GM20431 (cell line): ENCODE measurements around the gene BPIFA1.

Experiments
- in situ Hi-C: fragments of 300-500 bp; cut with MseI, MboI; formaldehyde crosslinking; loops from one replicate; pipeline ENCODE4 v1.15.0; 2020; ENCODE audit warnings: low sequenced_read_pairs; ENCODE audit not compliant: unreplicated experiment

Gene BPIFA1

DNA sequence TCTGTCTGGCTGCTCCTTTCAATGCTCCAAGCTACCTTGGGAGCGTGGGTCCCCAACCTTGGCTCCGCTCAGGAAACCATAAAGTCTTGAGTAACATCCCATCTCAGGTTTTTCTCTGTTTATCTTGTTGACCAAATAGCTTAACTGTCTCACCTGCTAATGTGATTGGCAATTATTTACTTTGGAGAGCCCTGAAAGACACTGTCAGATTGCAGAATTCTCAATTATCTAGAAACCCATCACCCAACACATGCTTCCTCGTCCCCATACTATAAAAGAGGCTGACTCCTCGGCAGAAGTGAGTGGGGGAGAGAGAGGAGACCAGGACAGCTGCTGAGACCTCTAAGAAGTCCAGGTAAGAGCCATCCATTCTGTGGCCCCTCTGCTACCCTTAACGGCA is at the start of gene BPIFA1:
BPIFA1 (plus strand) TSS at position 301 of the 400 bp plus-strand sequence. CDS start 1,716 bp downstream, outside the sequence.
- in situ Hi-C loops, result no loop called here

DNA sequence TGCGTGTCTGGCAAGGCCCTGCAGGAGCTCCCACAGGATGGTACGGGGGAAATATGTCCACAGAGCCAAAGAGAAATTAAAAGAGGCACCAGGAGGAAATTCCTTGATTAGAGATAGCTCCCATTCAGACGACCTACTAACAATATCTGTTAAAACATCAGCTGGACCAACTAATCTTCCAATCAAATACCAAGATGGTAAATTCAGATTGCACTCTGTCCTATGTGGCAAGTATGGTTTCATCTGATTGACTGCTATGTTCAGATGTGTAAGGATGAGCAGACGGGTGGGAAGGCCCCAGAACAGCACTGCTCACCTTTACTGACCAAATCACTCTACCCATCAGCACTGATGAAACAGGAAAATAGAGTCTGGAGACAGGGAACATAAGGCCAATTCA is 48.3 kb upstream of the BPIFA1 start:
- in situ Hi-C loops, result no loop called here

DNA sequence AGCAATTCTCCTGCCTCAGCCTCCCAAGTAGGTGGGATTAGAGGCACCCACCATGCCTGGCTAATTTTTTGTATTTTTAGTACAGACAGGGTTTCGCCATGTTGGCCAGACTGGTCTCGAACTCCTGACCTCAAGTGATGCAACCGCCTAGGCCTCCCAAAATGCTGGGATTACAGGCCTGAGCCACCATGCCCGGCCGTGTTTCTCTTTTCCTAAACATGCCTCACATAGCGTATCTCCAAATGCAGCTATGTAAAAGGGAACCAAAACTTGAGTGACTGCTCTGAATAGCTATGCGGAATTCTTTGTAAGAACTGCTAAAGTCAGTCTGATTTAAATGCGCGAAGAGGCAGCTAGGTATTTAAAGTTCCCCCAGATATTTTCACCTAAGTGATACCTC is 47.4 kb upstream of the BPIFA1 start:
- in situ Hi-C loops, result no loop called here

DNA sequence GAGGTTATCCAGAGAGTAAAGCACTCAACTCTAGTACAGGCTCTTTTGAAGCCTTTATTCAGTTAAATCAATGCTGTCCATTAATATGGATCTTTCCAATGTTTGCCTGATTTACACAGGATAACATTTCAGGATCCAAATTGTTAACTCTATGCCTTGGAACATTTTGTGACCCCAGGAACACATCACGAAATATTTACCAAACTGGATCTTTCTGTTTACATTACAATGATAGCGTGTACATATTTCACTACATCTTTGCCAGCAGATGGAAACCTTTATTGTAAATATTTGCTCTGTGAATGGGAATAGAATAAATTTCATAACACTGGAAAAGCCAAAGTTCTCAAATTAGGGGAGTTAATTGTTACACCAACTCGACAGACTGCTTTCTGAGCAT is 44.3 kb upstream of the BPIFA1 start:
- in situ Hi-C loops, result no loop called here

DNA sequence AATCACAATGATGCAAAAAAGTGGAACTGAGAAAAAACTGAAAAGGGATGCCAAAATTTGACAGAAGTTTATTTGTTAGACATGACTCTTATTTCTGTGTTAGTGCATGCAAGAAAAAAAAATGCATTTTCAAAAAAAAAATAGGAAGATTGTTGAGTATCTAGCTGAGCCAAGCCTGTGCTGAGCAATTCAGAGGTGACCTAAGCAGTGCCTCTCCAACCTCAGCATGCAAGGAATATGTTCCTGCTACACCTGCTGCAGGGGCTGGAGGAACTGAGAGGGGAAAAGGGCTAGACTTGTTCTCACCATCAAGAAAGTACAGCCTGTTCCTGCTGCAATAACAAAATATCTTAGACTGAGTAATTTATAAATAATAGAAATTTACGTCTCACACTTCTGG is 43.8 kb upstream of the BPIFA1 start:
- in situ Hi-C loops, result no loop called here

DNA sequence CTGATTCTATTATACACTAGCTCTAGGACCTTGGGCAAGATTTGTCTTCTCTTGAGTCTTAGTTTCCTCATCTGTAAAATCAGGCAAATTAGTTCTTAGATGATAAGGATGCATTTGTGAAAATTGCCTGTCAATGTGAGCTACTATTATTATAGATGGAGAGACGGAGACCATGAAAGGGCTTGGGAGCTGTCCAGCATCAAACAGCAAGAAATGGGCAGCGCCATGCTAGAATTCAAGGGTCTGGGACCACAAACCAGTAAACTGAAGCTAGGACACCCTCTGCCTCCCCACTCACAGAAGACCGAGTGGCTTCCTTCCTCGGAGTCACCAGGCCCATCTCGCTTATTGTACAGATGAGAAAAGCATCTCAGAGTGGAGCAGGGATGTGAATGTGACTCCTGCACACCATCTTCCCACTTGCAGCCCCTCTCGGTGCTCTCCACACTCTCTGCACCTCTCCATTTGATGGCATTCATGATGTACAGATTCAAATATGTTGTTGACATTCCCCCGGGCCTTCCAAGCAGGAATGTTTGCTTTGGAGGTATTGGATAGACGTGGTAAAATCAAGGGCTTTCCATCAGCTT is 42.8 kb upstream of the BPIFA1 start:
- in situ Hi-C loops, result no loop called here

DNA sequence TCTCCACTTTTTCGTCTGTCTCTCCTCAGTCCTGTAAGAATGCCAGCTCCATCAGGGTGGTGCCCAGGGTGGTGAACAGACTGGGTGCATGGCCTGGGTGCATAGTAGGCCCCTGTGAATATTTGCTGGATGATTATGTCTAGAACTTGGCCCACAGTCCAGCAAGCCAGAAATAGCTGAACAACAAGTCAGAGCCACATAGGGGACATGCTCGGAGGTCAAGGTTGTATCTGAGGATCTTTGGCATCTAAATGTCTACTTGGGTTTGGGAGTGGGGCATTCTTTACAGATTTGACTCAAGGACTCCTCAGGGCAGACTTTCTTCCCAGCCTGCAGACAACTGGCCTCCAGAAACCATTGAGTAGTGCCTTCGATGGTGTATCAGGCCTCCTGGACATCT is 36.8 kb upstream of the BPIFA1 start:
- in situ Hi-C loops, result no loop called here

DNA sequence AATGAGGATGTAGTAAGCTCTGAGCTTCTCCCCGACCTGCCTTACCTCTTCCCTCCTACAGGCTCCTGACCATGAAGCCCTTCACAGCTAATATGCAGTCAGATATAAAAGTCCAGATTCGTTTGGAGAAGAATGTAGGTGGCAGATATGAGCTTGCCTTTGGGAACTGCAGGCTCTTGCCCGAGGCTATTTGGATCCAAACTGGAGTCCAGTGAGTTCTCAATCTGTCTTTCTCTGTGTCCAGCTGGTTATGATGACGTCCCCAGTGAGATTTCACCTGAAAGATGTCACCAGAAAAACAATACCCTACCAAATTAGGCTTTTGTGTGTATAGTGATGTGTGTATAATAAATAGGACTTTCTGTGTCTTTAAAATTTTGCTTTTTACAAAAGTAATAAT is 33.3 kb upstream of the BPIFA1 start:
- in situ Hi-C loops, result no loop called here

DNA sequence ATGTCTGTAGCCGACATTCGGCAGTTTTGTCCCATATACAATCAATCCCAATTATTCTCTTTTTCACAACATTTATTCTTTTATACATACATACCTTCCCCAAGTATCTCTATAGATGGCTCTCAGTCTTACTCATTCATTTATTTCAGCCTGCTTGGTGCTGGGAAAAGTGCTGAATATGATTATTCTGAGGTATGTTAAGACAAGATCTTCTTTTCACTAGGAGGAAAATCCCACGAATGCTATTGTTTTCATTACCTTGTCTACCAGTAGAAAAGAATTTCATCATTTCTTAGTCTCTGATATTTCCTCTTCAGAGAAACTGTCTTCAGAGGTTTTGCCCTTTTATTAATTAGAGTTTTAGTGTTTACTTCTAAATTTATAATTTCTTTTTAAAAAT is 32.4 kb upstream of the BPIFA1 start:
- in situ Hi-C loops, result no loop called here

DNA sequence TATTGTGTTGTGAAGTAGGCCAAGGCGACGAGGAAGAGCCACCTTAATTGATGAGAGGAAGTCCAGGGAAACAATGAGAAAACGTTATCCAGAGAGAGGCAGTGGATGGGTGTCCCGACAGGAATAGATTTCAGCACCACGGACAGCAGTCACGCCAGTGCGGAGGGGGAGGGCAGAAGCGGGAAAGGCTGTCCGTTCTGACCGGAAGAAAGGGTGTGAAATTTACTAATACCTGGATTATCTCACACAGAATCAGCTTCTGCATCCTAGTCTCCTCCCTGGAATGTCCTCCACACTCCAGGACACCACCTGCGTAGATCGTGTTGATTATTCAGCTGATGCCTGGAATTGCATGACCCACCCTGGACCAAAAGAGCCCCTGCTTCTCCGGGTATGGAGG is 26.0 kb upstream of the BPIFA1 start:
- in situ Hi-C loops, result no loop called here

DNA sequence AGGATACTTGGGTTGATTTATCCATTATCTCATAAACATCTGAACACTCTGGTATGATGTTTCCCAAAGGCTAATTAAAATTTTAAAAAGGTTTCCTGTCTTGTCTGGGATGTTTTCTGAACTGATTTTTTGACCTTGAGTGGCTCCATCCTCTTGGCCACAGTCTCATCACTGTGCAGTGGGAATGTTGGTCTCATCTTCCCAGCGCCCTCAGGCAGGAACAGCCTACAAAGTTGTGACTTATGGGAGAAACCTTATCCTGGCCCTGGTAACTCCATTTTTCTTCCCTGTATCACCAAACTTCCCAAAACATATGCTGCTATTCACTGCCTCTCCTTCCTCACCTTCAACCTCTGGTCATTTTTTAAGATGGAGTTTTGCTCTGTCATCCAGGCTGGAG is 25.4 kb upstream of the BPIFA1 start:
- in situ Hi-C loops, result no loop called here

DNA sequence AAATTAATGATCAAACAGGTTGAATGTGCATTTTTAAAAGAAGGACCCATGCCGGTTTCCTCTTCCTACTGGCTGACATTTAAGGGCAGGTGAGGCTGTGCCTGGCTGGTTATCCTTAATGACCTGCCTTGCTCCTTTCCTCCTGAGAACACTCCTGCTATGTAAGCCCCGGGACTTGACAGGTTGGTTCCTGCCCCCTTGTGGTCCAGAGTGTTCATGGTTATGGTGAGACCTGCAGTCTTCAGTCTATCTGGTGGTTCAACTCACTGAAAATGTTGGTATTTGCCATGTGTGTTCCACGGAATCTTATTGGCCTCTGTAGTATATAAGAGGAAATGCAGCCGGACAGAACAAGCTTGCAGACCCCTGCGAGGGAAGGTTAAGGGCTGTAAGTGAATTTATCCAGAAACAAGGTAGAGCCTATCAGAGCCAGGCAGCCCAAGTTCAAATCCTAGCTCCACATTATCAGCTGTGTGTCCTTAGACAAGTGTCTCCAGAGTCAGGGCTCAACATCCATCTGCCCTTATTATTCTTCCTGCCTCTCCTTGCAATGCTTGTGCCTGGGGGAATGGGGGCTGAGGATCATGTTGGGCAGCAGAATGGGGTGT is 23.9 kb upstream of the BPIFA1 start:
- in situ Hi-C loops, result no loop called here

DNA sequence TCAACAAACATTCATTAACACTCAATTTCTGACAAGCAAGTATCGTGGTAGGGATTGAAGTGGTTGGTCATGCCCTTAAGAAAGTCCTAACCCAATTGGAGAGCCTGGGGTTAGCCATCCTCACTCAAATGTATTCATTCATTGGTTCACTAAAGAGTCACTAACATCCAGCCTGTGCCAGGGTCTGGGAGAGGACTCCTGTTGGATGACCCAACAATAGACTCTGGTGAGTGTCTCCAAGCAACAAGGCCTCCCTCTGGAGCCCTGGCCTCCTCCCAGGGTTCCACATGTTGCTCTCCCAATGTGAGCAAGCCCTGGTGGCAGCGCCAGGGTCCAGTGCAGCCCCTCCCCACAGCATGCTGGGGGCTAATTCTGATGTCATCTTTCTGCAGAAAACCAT is 18.7 kb upstream of the BPIFA1 start, which contains the start of gene BPIFA3:
BPIFA3 (plus strand) TSS at position 301 of the 400 bp plus-strand sequence. CDS start 185 bp downstream, outside the sequence.
- in situ Hi-C loops, result no loop called here

DNA sequence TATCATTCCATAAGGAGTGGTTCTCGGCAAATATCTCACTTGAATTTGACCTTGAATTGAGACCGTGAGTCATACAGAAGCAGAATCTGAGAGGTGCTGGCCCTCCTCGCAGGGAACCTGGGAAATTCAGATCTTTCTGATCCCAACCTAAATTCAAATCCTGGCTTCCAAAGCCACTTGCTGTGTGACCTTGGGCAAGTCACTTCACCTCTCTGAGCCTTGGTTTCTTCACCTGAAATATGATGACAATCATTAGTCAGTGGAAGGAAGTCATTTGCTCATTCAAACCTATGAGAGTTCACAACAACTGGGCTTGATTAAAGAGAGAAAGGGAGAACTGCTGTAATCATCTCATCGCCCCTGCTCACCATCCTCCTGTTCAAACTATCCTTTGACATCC is 11.4 kb upstream of the BPIFA1 start:
- in situ Hi-C loops, result no loop called here

DNA sequence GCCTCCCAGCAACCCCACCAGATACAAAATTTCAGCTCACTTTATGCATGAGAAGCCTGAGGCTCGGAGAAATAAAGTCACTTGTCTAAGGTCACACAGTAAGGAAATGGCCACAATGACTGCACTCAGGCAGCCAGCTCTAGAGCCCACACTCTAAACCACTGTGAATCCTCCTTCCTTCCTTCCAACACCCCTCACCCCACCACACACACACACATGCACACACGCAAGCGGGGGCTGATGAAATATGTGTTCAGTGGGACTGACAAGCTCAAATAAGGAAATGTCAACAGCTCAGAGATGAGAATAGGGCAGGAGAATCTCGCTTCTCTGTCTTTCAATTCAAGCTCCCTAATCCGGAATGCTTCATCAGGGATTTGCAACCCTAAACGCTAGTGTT is 6.0 kb upstream of the BPIFA1 start:
- in situ Hi-C loops, result no loop called here

DNA sequence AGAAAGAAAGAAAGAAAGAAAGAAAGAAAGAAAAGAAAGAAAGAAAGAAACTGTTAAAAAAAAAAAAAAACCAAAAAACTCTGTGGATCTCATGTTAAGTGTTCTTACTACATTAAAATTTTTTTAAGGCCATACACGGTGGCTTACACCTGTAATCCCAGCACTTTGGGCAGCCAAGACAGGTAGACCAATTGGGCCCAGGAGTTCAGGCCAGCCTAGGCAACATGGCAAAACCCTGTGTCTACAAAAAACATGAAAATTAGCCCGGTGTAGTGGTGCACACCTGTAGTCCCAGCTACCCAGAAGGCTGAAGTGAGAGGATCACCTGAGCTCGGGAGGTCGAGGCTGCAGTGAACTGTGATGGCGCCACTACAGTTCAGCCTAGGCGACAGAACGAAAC is 4.6 kb upstream of the BPIFA1 start:
- in situ Hi-C loops, result no loop called here

DNA sequence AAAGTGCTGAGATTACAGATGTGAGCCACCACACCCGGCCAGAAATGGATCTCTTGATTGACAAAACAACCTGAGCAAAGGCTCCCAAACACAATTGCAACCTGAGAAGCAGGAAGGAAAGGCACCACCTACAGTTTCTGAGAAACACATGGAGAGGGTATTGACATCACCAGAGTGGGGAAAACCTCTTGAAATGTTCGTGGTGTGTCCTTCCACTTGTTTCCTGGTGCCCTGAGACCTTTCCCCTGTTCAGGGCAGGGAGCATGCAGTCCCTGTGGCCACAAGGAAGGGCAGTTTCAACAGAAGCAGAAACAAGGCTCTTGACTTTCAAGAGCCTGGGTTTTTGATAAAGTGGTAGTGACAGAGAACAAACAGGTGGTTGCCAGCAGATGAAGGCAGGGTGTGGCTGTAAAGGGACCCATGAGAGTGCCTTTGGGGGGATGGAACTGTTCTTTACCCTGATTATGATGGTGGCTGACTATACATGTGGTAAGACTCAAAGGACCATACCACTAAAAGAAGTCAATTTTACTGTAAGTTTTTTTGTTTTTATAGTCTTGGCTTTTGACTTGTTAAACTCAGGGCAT is 3.2 kb upstream of the BPIFA1 start:
- in situ Hi-C loops, result no loop called here

DNA sequence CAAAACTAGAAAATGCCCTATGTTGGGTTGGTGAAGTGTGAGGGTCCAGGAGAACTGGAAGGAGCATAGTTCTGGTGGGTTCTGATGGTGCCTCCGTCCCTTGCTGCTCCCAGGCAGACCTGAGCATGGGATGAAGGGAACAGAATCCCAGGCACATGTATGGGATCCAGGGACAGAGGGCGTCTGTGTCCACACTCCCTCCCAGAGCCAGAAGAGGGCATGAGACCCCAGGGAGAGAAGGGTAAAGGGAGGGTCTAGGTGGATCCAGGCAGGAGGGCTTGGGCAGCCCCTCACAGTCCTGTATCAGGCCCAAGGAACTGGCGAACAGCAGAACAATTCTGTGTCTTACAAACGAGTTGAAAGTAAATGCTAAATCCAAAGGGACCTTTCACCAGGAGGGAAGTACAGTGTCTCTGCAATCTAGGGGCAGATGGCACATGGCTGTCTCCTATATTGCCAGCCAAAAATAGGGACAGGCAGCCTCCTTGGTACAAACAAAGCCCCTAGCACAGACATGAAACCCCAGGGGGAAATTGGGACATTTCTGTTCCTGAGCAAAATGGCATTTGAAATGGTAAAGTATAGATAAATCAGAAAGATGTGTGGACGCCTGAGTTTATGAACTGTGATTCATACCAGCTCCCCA is 2.5 kb upstream of the BPIFA1 start:
- in situ Hi-C loops, result no loop called here

DNA sequence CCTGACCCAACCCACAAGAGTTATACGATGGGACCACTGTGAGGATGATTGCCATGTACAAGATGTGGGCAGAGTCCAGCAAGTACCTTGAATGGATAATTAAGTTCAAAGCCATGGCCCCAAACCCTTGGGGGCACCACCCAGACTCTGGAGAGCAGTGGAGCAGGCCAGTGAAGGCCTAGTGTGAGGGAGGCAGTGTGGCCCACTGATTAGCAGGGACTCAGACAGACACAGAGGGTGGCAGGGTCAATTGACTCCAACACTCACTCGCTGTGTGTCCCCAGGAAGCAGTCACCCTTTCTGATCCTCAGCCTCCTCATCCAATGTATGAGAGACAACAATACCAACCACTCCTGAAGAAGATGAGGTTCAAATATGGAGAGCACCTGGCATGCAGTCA is 1.7 kb upstream of the BPIFA1 start:
- in situ Hi-C loops, result no loop called here

DNA sequence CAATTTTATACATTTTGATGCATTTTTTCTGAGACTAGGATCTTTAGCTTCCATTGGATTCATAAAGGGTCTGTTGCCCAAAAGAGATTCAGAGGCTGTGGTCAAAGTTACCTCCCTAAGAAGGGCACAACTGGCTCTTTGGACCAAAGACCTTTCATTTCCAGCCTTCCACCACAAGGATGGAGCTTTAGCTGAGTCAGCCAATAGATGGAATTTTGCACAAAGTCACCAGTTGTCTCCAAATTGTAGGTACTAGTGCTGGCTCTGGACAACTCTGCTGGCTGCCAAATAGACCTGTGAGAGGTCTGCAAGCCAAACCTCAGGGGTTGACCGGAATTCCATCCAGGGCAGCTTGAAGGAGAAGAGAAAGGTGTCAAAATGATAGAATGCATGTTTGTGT is 555 bp downstream of the BPIFA1 start:
- in situ Hi-C loops, result no loop called here

DNA sequence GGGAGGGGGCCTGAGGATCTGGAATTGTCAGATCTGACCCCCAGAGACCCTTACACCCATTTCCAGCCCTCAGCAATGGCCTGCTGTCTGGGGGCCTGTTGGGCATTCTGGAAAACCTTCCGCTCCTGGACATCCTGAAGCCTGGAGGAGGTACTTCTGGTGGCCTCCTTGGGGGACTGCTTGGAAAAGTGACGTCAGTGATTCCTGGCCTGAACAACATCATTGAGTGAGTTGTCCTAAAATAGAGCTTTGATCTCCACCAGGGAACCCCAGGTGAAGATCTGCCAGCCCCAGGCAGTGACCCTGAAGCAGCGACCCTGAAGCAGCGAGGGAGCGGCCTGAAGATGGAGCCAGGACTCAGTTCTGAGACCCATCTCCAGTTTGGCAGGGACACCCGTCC is 2.2 kb downstream of the BPIFA1 start:
- in situ Hi-C loops, result no loop called here
